Heart left ventricle (tissue), 16 donors: ENCODE results near the gene LYPD6B. TPM values are rescaled to one million over a fixed set of nuclear protein-coding genes. Genes with fewer than 3 reads are reported as not detected.

ENCODE experiments used
- ATAC-seq, 4 donors: fragments of 200-7000 bp; cut with Tn5 transposase; one replicate each; pipeline ENCODE4 v1.9.1; 2020 to 2022; ENCODE audit warnings: moderate library complexity in 4 of 4, mild to moderate bottlenecking in 3 of 4, moderate number of reproducible peaks in 1 of 4
- DNase-seq, 5 donors: peaks; one replicate each; pipeline ENCODE4 v3.0.0-alpha.2; 2020
- H3K27ac ChIP-seq, 12 donors: fragments of 200-600 bp; sonication (generic) in 4 of 12; one replicate each; pipeline versions ENCODE4 v1.5.0 to v1.8.0; 2016 to 2022; ENCODE audit warnings: mild to moderate bottlenecking in 2 of 12
- H3K27me3 ChIP-seq, 9 donors: fragments of 200-600 bp; sonication (generic) in 2 of 9; one replicate each; pipeline versions ENCODE4 v1.5.1 to v1.8.0; 2016 to 2022; ENCODE audit warnings: mild to moderate bottlenecking in 3 of 9
- H3K36me3 ChIP-seq, 9 donors: fragments of 200-600 bp; sonication (generic) in 2 of 9; one replicate each; pipeline versions ENCODE4 v1.5.0 to v1.8.0; 2018 to 2022; ENCODE audit warnings: mild to moderate bottlenecking in 2 of 9
- H3K4me1 ChIP-seq, 12 donors: fragments of 200-600 bp; sonication (generic) in 4 of 12; one replicate each; pipeline versions ENCODE4 v1.5.0 to v1.8.0; 2016 to 2022; ENCODE audit warnings: mild to moderate bottlenecking in 3 of 12
- H3K4me3 ChIP-seq, 12 donors: fragments of 200-600 bp; sonication (generic) in 4 of 12; one replicate each; pipeline versions ENCODE4 v1.5.0 to v1.8.0; 2017 to 2022; ENCODE audit warnings: mild to moderate bottlenecking in 9 of 12, moderate library complexity in 4 of 12
- H3K9me3 ChIP-seq, 12 donors: fragments of 200-600 bp; sonication (generic) in 4 of 12; one replicate each; pipeline versions ENCODE4 v1.5.0 to v1.8.0; 2016 to 2022; ENCODE audit warnings: mild to moderate bottlenecking in 1 of 12
- POLR2A ChIP-seq, 2 donors: fragments of 450-650 bp; IDR thresholded peaks; one replicate each; pipeline ENCODE4 v1.6.1; 2017; ENCODE audit warnings: antibody characterized with exemption in 2 of 2, mild to moderate bottlenecking in 2 of 2, moderate library complexity in 2 of 2
- WGBS, 4 donors: extraction: QIAGEN DNeasy Blood & Tissue Kit in 2 of 4; methylation state at CpG; one replicate each; pipeline versions ENCODE4 v1.1.5 to v1.1.7; 2013 to 2018; 5-methylcytosine and 5-hydroxymethylcytosine counted together
- intact Hi-C, 10 donors: fragments of 100-400 bp; cut with DNase I; formaldehyde crosslinking; loops; one replicate each; pipeline versions ENCODE4 v1.11.1 to v1.14.2; 2022
- polyA plus RNA-seq, 2 donors: library from polyadenylated mRNA; stranded (reverse); fragments of 200-250 nt; gene quantifications; one replicate each; pipeline ENCODE4 v1.2.3, GENCODE V29; 2013
- total RNA-seq, 9 donors: library from RNA; depleted of rRNA in 2 of 9; stranded (reverse); fragments of >200 nt in 2 of 9; fragmentation: NEBNext Ultra II Directional in 3 of 9; extraction: Animal tissue kit (Norgen Biotek cat#: 25700) in 3 of 9; gene quantifications; one replicate each; pipeline versions ENCODE4 v1.1.0 to v1.2.4, GENCODE V29; 2016 to 2023
- TF ChIP-seq, protein P1 (sequence below), 12 donors: fragments of 200-600 bp; sonication (generic) in 4 of 12; IDR thresholded peaks; one replicate each; pipeline versions ENCODE4 v1.5.0 to v1.8.0; 2018 to 2022; ENCODE audit warnings: antibody characterized with exemption in 12 of 12, mild to moderate bottlenecking in 5 of 12
- donor health status: ischemic (EF 13 %, LVEDD 7.1; RV severe dilation, severe dysfunction).
- donor health status: healthy with polysubstance abuse.
- donor health status: DM: no; HTN: yes; CAD: no.
- donor health status: DM: no; HTN: no; CAD: no.
- donor health status: ischemic (EF 25% LVEDD 6.9; RV normal size, moderate dysfunction).
- donor health status: ischemic (EF 25% LVEDD 5.7; RV mildly dilated, moderate dysfunction).
- donor health status: healthy.
- donor health status: DM: yes; HTN: yes; CAD: no.
- donor health status: ischemic (EF 35%, LVEDD 5.7; RV mildly dilated, moderate dysfunction).
- donor health status: nonischemic (EF 11% LVEDD 7.7; RV severe dilation, severe dysfunction).
- donor health status: DM: yes; HTN: yes; CAD: no.
- donor health status: PGD.
- donor health status: ischemic (EF 29% LVEDD 5.4; RV normal size, mild dysfunction).
- donor health status: nonischemic (EF 23%, LVEDD 6.1; RV moderate dilation, normal function).

The LYPD6B gene
- total and polyA plus RNA-seq, 11 donors, result not detected

GRCh38 chr2:149219856-149220255 lies 181.4 kb downstream of the LYPD6B start:
- 28 to 41% (median 36%) methylated on average over 3 of the region's 3 CpGs for WGBS, 4 donors
- TF ChIP-seq, protein P1, sequence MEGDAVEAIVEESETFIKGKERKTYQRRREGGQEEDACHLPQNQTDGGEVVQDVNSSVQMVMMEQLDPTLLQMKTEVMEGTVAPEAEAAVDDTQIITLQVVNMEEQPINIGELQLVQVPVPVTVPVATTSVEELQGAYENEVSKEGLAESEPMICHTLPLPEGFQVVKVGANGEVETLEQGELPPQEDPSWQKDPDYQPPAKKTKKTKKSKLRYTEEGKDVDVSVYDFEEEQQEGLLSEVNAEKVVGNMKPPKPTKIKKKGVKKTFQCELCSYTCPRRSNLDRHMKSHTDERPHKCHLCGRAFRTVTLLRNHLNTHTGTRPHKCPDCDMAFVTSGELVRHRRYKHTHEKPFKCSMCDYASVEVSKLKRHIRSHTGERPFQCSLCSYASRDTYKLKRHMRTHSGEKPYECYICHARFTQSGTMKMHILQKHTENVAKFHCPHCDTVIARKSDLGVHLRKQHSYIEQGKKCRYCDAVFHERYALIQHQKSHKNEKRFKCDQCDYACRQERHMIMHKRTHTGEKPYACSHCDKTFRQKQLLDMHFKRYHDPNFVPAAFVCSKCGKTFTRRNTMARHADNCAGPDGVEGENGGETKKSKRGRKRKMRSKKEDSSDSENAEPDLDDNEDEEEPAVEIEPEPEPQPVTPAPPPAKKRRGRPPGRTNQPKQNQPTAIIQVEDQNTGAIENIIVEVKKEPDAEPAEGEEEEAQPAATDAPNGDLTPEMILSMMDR (IDR thresholded peaks at IDR 0.05), result no peak
- TF ChIP-seq POLR2A (IDR thresholded peaks at IDR 0.05), result no peak
- DNase-seq (no peak), ATAC-seq (no peak)
- H3K27ac ChIP-seq, result no peak overlapping the region
- H3K4me3 ChIP-seq, result no peak overlapping the region
- intact Hi-C loops, result no loop called here
- no peaks in the 10 kb centered on the region for H3K9me3 ChIP-seq
- H3K36me3 ChIP-seq, result no peaks in the 10 kb centered on the region
- H3K27me3 ChIP-seq, result peaks cover 0 to 4% (median 0%) of the 10 kb centered on the region in 9 donors
- no peaks in the 10 kb centered on the region for H3K4me1 ChIP-seq

DNA sequence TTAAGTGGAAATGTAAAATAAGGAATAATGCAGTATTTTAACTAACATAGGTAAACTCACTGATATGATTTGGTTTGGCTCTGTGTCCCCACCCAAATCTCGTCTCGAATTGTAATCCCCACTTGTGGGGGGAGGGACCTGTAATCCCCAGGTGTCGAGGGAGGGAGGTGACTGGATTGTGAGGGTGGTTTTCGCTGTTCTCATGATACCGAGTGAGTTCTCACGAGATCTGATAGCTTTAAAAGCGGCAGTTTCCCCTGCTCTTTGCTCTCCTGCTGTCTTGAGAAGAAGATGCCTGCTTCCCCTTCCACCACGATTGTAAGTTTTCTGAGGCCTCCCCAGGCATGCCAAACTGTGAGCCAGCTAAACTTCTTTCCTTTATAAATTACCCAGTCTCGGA lies 182.5 kb downstream of the LYPD6B start:
- Histone ChIP-seq H3K4me3 (no peak overlapping the region), H3K36me3 (no peaks in the 10 kb centered on the region), H3K27ac (no peak overlapping the region), H3K9me3 (no peaks in the 10 kb centered on the region), H3K4me1 (no peaks in the 10 kb centered on the region), H3K27me3 (peaks cover 0 to 4% (median 0%) of the 10 kb centered on the region in 9 donors)
- TF ChIP-seq, protein P1 (IDR thresholded peaks at IDR 0.05), result no peak
- no peak for TF ChIP-seq POLR2A (IDR thresholded peaks at IDR 0.05)
- no peak for ATAC-seq
- no peak for DNase-seq
- WGBS, 4 donors, result 73 to 83% (median 77%) methylated on average over 9 of the region's 9 CpGs
- intact Hi-C loops, result no loop called here

GRCh38 chr2:149221898-149222297 lies 183.4 kb downstream of the LYPD6B start:
- Histone ChIP-seq H3K4me3 (no peak overlapping the region), H3K27ac (no peak overlapping the region), H3K36me3 (no peaks in the 10 kb centered on the region), H3K4me1 (no peaks in the 10 kb centered on the region), H3K9me3 (no peaks in the 10 kb centered on the region), H3K27me3 (peaks cover 0 to 4% (median 0%) of the 10 kb centered on the region in 9 donors)
- no peak for DNase-seq
- WGBS, 4 donors, result 47 to 55% (median 52%) methylated on average over 9 of the region's 9 CpGs
- TF ChIP-seq, protein P1 (IDR thresholded peaks at IDR 0.05), result no peak
- intact Hi-C loops, result no loop called here
- ATAC-seq, result no peak

DNA sequence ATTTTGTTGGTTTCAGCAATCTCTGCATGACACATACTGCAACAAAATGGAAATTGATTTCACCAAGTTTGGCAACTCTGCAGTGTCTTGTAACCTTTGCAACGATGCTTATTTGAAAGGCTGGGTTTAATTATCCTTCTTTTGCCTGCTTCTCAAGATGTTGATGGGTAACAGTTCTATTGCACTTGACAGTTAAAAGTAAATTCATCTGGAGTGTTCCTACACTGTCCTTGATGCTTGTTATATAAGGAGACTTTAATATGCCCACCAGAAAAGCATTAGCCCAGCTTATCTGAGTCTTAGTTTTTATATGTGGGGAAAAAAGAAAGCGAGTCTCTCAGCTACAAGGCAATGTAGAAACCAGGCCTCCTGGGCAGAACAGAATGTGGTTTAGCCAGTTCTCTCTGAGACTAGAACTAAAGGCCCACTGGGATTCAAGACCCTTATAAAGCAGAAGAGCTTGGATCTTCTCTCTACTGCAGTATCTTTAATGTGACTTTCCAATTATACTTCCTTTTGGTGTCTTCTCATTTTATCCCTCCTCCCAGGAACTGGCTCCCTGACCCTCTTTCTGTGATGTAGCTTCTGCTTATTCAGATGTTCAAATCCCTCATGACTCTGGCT lies 185.1 kb downstream of the LYPD6B start:
- intact Hi-C loops, result no loop called here
- Histone ChIP-seq H3K27ac (no peak overlapping the region), H3K36me3 (no peaks in the 10 kb centered on the region), H3K27me3 (peaks cover 0 to 4% (median 0%) of the 10 kb centered on the region in 9 donors), H3K4me1 (no peaks in the 10 kb centered on the region), H3K4me3 (no peak overlapping the region), H3K9me3 (no peaks in the 10 kb centered on the region)
- no peak for ATAC-seq
- TF ChIP-seq, protein P1 (IDR thresholded peaks at IDR 0.05), result no peak
- TF ChIP-seq POLR2A (IDR thresholded peaks at IDR 0.05), result no peak
- no peak for DNase-seq
- 72 to 80% (median 76%) methylated on average over 2 of the region's 2 CpGs for WGBS, 4 donors
